ENCODE measurements around the gene DHRS3. TPM values are rescaled to one million over a fixed set of nuclear protein-coding genes. Genes with fewer than 3 reads are reported as not detected.

Gene DHRS3
- total RNA-seq, 4 donors from 2014 or later, result 92.4 to 130 (median 107) TPM

- 80 to 82% methylated on average over 1 of the region's 1 CpG for WGBS, 2 donors
- no peak for TF ChIP-seq CTCF (IDR thresholded peaks at IDR 0.05)
- no peak for TF ChIP-seq POLR2A (IDR thresholded peaks at IDR 0.05)
- no peak for DNase-seq (ENCODE audit: low spot score in 2 of 2)
- intact Hi-C loops (cut with DNase I; ENCODE audit: low total_unique reads), result no loop called here
- no peak overlapping the region for H3K4me3 ChIP-seq (ENCODE audit: low read depth, poor library complexity, severe bottlenecking)
Measured at GRCh38 chr1:12531179-12531499, 86.9 kb downstream of the DHRS3 start.

GRCh38 chr1:12530462-12531178 is 87.4 kb downstream of the DHRS3 start:
- H3K4me3 ChIP-seq (ENCODE audit: low read depth, poor library complexity, severe bottlenecking), result no peak overlapping the region
- intact Hi-C loops (cut with DNase I; ENCODE audit: low total_unique reads), result no loop called here
- no peak for TF ChIP-seq POLR2A (IDR thresholded peaks at IDR 0.05)
- TF ChIP-seq CTCF (IDR thresholded peaks at IDR 0.05), result no peak
- no peak for DNase-seq (ENCODE audit: low spot score in 2 of 2)
- 86 to 87% methylated on average over 11 of the region's 11 CpGs for WGBS, 2 donors

GRCh38 chr1:12529640-12530174 is 88.3 kb downstream of the DHRS3 start:
- TF ChIP-seq CTCF (IDR thresholded peaks at IDR 0.05) (no peak), POLR2A (IDR thresholded peaks at IDR 0.05) (no peak)
- H3K4me3 ChIP-seq (ENCODE audit: low read depth, poor library complexity, severe bottlenecking), result no peak overlapping the region
- 93 to 98% methylated on average over 3 of the region's 3 CpGs for WGBS, 2 donors
- intact Hi-C loops (cut with DNase I; ENCODE audit: low total_unique reads), result no loop called here
- DNase-seq (ENCODE audit: low spot score in 2 of 2), result no peak

GRCh38 chr1:12528021-12528852 is 89.8 kb downstream of the DHRS3 start:
- WGBS, 2 donors, result 80 to 84% methylated on average over 24 of the region's 24 CpGs
- peak; percentile 67 to 96 for DNase-seq (ENCODE audit: low spot score in 2 of 2)

GRCh38 chr1:12527564-12527963 is 90.4 kb downstream of the DHRS3 start:
- no peak for TF ChIP-seq CTCF (IDR thresholded peaks at IDR 0.05)
- TF ChIP-seq POLR2A (IDR thresholded peaks at IDR 0.05), result no peak
- intact Hi-C loops (cut with DNase I; ENCODE audit: low total_unique reads), result no loop called here
- H3K4me3 ChIP-seq (ENCODE audit: low read depth, poor library complexity, severe bottlenecking), result no peak overlapping the region
- DNase-seq (ENCODE audit: low spot score in 2 of 2), result no peak
- WGBS, 2 donors, result 95 to 97% methylated on average over 14 to 16 of the region's 16 CpGs

More at GRCh38 chr1:12528021-12528852, 89.8 kb downstream of the DHRS3 start:
- no peak overlapping the region for H3K4me3 ChIP-seq (ENCODE audit: low read depth, poor library complexity, severe bottlenecking)
- intact Hi-C loops (cut with DNase I; ENCODE audit: low total_unique reads), result no loop called here
- TF ChIP-seq CTCF (IDR thresholded peaks at IDR 0.05), result no peak
- no peak for TF ChIP-seq POLR2A (IDR thresholded peaks at IDR 0.05)
